Peyer's patch (tissue), 4 donors: ENCODE results near the gene GTF3C5.

Experiments used
- CTCF ChIP-seq, 6 experiments: fragments of 450-650 bp in 4 of 6; fragments of 200-600 bp in 2 of 6; sonication (generic) in 1 of 6; IDR thresholded peaks; one replicate each; pipeline ENCODE4 v1.5.1; 2017 to 2019; ENCODE audit warnings: antibody characterized with exemption in 6 of 6, mild to moderate bottlenecking in 3 of 6, moderate library complexity in 1 of 6
- POLR2A ChIP-seq, 2 donors: fragments of 450-650 bp; IDR thresholded peaks; one replicate each; pipeline ENCODE4 v1.5.1; 2017; ENCODE audit warnings: antibody characterized with exemption in 2 of 2, mild to moderate bottlenecking in 2 of 2, moderate library complexity in 2 of 2

- TF ChIP-seq POLR2A (IDR thresholded peaks at IDR 0.05) = no peak
- TF ChIP-seq CTCF (IDR thresholded peaks at IDR 0.05) = no peak
Measured at GRCh38 chr9:133063500-133064231, 32.9 kb downstream of the GTF3C5 start.
